OCI-LY7 (cell line): ENCODE measurements around the gene ASAH2.

Experiments used
- CTCF ChIP-seq: fragments of 200-600 bp; sonication (generic); conservative IDR thresholded peaks from 2 replicates; pipeline ENCODE4 v1.5.1; 2014; ENCODE audit warnings: mild to moderate bottlenecking, antibody characterized with exemption, low read length, moderate library complexity, mixed read lengths
- EZH2phosphoT487 ChIP-seq: fragments of 200-600 bp; sonication (generic); IDR thresholded peaks from 2 replicates; pipeline ENCODE4 v1.6.1; 2018; ENCODE audit warnings: low read depth, borderline replicate concordance, mild to moderate bottlenecking, mixed run types, antibody characterized with exemption, low read length, moderate library complexity, mixed read lengths

- TF ChIP-seq CTCF (no peak), EZH2phosphoT487 (no peak)
Measured at GRCh38 chr10:50250096-50250854, 1.0 kb downstream of the ASAH2 start.
